ENCODE results near the gene GTF3C4.

GTF3C4 gene

GRCh38 chr9:132670457-132671391, at the start of gene GTF3C4:
TSS of gene GTF3C4 (plus strand) at chr9:132670464. CDS start at chr9:132670599, 135 bp downstream.
- no peak for DNase-seq (ENCODE audit: low spot score)

- no peak for DNase-seq (ENCODE audit: low spot score)
Observed at GRCh38 chr9:132622159-132622558, 48.1 kb upstream of the GTF3C4 start.

- DNase-seq (ENCODE audit: low spot score), result no peak
Observed at GRCh38 chr9:132626285-132626684, 44.0 kb upstream of the GTF3C4 start.

- DNase-seq (ENCODE audit: low spot score), result no peak
Observed at GRCh38 chr9:132627106-132627505, 43.2 kb upstream of the GTF3C4 start.

GRCh38 chr9:132627594-132627993, 42.7 kb upstream of the GTF3C4 start:
- no peak for DNase-seq (ENCODE audit: low spot score)

GRCh38 chr9:132628746-132629145, 41.5 kb upstream of the GTF3C4 start:
- no peak for DNase-seq (ENCODE audit: low spot score)

GRCh38 chr9:132630116-132630515, 40.1 kb upstream of the GTF3C4 start:
- DNase-seq (ENCODE audit: low spot score), result no peak

GRCh38 chr9:132630811-132631210, 39.5 kb upstream of the GTF3C4 start:
- DNase-seq (ENCODE audit: low spot score), result no peak

- no peak for DNase-seq (ENCODE audit: low spot score)
Observed at GRCh38 chr9:132631280-132631679, 39.0 kb upstream of the GTF3C4 start.

- no peak for DNase-seq (ENCODE audit: low spot score)
Observed at GRCh38 chr9:132631685-132632084, 38.6 kb upstream of the GTF3C4 start.

- DNase-seq (ENCODE audit: low spot score), result no peak
Observed at GRCh38 chr9:132632413-132633129, 37.7 kb upstream of the GTF3C4 start.

- no peak for DNase-seq (ENCODE audit: low spot score)
Observed at GRCh38 chr9:132634327-132634726, 35.9 kb upstream of the GTF3C4 start.

GRCh38 chr9:132637351-132637750, 32.9 kb upstream of the GTF3C4 start:
- DNase-seq (ENCODE audit: low spot score), result no peak

GRCh38 chr9:132637801-132638200, 32.5 kb upstream of the GTF3C4 start:
- DNase-seq (ENCODE audit: low spot score), result no peak

- DNase-seq (ENCODE audit: low spot score), result no peak
Observed at GRCh38 chr9:132638240-132638639, 32.0 kb upstream of the GTF3C4 start.

GRCh38 chr9:132639322-132639721, 30.9 kb upstream of the GTF3C4 start:
- no peak for DNase-seq (ENCODE audit: low spot score)

- no peak for DNase-seq (ENCODE audit: low spot score)
Observed at GRCh38 chr9:132641216-132641615, 29.0 kb upstream of the GTF3C4 start.

- no peak for DNase-seq (ENCODE audit: low spot score)
Observed at GRCh38 chr9:132644251-132644650, 26.0 kb upstream of the GTF3C4 start.

GRCh38 chr9:132645306-132645705, 25.0 kb upstream of the GTF3C4 start:
- DNase-seq (ENCODE audit: low spot score), result no peak

GRCh38 chr9:132645711-132646110, 24.6 kb upstream of the GTF3C4 start:
- no peak for DNase-seq (ENCODE audit: low spot score)

- DNase-seq (ENCODE audit: low spot score), result no peak
Observed at GRCh38 chr9:132646726-132647125, 23.5 kb upstream of the GTF3C4 start.

- DNase-seq (ENCODE audit: low spot score), result no peak
Observed at GRCh38 chr9:132647355-132647754, 22.9 kb upstream of the GTF3C4 start.

GRCh38 chr9:132647806-132648205, 22.5 kb upstream of the GTF3C4 start:
- DNase-seq (ENCODE audit: low spot score), result no peak
